Nephron (organoid): ENCODE measurements around the gene FAM151A.

Experiments used
- H3K27ac Mint-ChIP-seq, 3 experiments: 2 replicates each; pipeline ENCODE4 v1.8.0; 2020; ENCODE audit warnings: mixed read lengths in 3 of 3, mild to moderate bottlenecking in 2 of 3, moderate library complexity in 1 of 3
- H3K27me3 Mint-ChIP-seq: 2 replicates; pipeline ENCODE4 v1.8.0; 2021; ENCODE audit warnings: low read depth, mild to moderate bottlenecking, moderate library complexity, mixed read lengths
- H3K36me3 Mint-ChIP-seq: 2 replicates; pipeline ENCODE4 v1.8.0; 2020; ENCODE audit warnings: low read depth, mixed read lengths
- H3K4me1 Mint-ChIP-seq: 2 replicates; pipeline ENCODE4 v1.8.0; 2020; ENCODE audit warnings: mixed read lengths
- H3K4me3 Mint-ChIP-seq, 3 experiments: 2 replicates each; pipeline ENCODE4 v1.8.0; 2020; ENCODE audit warnings: mild to moderate bottlenecking in 3 of 3, mixed read lengths in 3 of 3, moderate library complexity in 2 of 3
- H3K9me3 Mint-ChIP-seq: 2 replicates; pipeline ENCODE4 v1.8.0; 2020; ENCODE audit warnings: mixed read lengths
- TF ChIP-seq, protein P1 (sequence below), 3 experiments: fragments of 200-600 bp; sonication (generic); IDR thresholded peaks; one replicate each; pipeline ENCODE4 v1.5.0; 2021; ENCODE audit warnings: antibody characterized with exemption in 3 of 3; ENCODE audit not compliant: unreplicated experiment in 3 of 3

Gene FAM151A

GRCh38 chr1:54665852-54666251 is 42.5 kb upstream of the FAM151A start:
- Mint-ChIP-seq H3K27me3 (no peaks in the 10 kb centered on the region), H3K4me3 (no peak overlapping the region), H3K9me3 (no peaks in the 10 kb centered on the region), H3K27ac (no peak overlapping the region), H3K4me1 (no peaks in the 10 kb centered on the region), H3K36me3 (no peaks in the 10 kb centered on the region)
- TF ChIP-seq, protein P1, sequence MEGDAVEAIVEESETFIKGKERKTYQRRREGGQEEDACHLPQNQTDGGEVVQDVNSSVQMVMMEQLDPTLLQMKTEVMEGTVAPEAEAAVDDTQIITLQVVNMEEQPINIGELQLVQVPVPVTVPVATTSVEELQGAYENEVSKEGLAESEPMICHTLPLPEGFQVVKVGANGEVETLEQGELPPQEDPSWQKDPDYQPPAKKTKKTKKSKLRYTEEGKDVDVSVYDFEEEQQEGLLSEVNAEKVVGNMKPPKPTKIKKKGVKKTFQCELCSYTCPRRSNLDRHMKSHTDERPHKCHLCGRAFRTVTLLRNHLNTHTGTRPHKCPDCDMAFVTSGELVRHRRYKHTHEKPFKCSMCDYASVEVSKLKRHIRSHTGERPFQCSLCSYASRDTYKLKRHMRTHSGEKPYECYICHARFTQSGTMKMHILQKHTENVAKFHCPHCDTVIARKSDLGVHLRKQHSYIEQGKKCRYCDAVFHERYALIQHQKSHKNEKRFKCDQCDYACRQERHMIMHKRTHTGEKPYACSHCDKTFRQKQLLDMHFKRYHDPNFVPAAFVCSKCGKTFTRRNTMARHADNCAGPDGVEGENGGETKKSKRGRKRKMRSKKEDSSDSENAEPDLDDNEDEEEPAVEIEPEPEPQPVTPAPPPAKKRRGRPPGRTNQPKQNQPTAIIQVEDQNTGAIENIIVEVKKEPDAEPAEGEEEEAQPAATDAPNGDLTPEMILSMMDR (IDR thresholded peaks at IDR 0.05; ENCODE audit: unreplicated experiment in 3 of 3): no peak

DNA sequence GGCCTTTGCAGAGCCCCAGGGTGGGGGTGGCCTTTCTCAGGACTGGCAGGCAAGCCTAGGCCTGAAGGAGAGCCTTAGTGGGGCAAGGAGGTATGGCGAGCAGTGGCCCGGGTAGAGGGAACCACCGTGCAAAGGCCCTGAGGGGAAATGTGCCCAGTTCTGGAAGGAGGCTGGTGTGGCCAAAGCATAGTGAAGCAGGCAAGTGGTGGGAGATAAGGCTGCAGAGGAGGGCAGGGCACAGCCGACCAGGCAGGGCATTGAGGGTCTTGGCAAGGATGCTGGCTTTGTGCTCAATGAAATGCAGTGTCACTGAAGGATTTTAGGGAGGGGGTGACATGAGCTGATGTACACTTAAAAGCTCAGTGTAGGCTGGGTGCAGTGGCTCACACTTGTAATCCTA is 41.0 kb upstream of the FAM151A start:
- Mint-ChIP-seq H3K9me3 (peaks cover 4% of the 10 kb centered on the region), H3K27me3 (no peaks in the 10 kb centered on the region), H3K27ac (no peak overlapping the region), H3K4me3 (no peak overlapping the region), H3K4me1 (no peaks in the 10 kb centered on the region), H3K36me3 (peaks cover 3% of the 10 kb centered on the region)
- TF ChIP-seq, protein P1 (IDR thresholded peaks at IDR 0.05; ENCODE audit: unreplicated experiment in 3 of 3): no peak

- TF ChIP-seq, protein P1 (IDR thresholded peaks at IDR 0.05; ENCODE audit: unreplicated experiment in 3 of 3): no peak
- Mint-ChIP-seq H3K27me3 (no peaks in the 10 kb centered on the region), H3K4me1 (no peaks in the 10 kb centered on the region), H3K4me3 (no peak overlapping the region), H3K36me3 (peaks cover 3% of the 10 kb centered on the region), H3K27ac (no peak overlapping the region), H3K9me3 (peaks cover 5% of the 10 kb centered on the region)
These were observed 40.4 kb upstream of the FAM151A start for GRCh38 chr1:54663725-54664124.

DNA sequence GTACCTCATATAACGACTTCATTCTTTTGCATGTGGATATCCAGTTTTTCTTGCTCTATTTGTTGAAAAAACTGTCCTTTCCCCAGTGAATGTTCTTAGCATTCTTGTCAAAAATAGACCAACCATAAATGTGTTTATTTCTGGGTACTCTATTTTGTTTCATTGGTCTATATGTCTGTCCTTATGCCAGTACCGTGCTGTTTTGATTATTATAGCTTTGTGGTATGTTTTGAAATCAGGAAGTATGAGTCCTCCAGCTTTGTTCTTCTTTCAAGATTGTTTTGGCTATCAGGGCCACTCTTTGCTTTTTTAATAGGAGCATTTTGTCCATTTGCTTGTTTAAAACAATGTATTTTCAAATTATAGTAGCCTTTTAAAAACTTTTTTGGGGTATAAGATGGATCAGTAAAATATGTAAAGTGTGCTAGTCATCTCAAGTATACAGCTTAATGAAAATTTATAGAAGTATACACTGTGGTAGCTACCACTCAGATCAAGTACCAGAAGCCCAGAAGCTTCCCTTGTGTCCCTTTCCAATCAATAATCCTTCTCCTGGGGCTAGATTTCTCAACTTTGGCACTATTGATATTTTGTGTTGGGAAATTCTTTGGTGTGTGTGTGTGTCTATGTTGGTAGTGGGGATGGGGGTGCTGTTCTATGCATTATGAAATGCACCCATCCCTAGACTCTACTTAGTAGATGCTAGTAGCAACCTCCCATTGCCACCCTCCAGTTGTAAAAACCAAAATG is 35.0 kb upstream of the FAM151A start:
- H3K4me3 Mint-ChIP-seq: no peak overlapping the region
- no peak overlapping the region for H3K27ac Mint-ChIP-seq
- H3K9me3 Mint-ChIP-seq: peaks cover 13% of the 10 kb centered on the region
- no peaks in the 10 kb centered on the region for H3K4me1 Mint-ChIP-seq
- TF ChIP-seq, protein P1 (IDR thresholded peaks at IDR 0.05; ENCODE audit: unreplicated experiment in 3 of 3): no peak
- peaks cover 3% of the 10 kb centered on the region for H3K36me3 Mint-ChIP-seq
- no peaks in the 10 kb centered on the region for H3K27me3 Mint-ChIP-seq

- peaks cover 3% of the 10 kb centered on the region for H3K9me3 Mint-ChIP-seq
- H3K27me3 Mint-ChIP-seq: no peaks in the 10 kb centered on the region
- TF ChIP-seq, protein P1 (IDR thresholded peaks at IDR 0.05; ENCODE audit: unreplicated experiment in 3 of 3): no peak
- peaks cover 14% of the 10 kb centered on the region for H3K4me1 Mint-ChIP-seq
- H3K36me3 Mint-ChIP-seq: no peaks in the 10 kb centered on the region
- no peak overlapping the region for H3K27ac Mint-ChIP-seq
- H3K4me3 Mint-ChIP-seq: no peak overlapping the region
These were observed 29.7 kb upstream of the FAM151A start for GRCh38 chr1:54653036-54653435.

- Mint-ChIP-seq H3K27ac (peak overlapping the region in 1 of 3 experiments; percentile 47), H3K9me3 (no peaks in the 10 kb centered on the region), H3K27me3 (no peaks in the 10 kb centered on the region), H3K36me3 (no peaks in the 10 kb centered on the region), H3K4me1 (peaks cover 14% of the 10 kb centered on the region), H3K4me3 (no peak overlapping the region)
- TF ChIP-seq, protein P1 (IDR thresholded peaks at IDR 0.05; ENCODE audit: unreplicated experiment in 3 of 3): no peak
These were observed 28.8 kb upstream of the FAM151A start for GRCh38 chr1:54652168-54652567.
